HEK293T (cell line): Measurements from ENCODE around the gene RBM44.
"Not testable (repeated sequence)": the region's sequence is repeated elsewhere in the genome, so short reads cannot be mapped to it uniquely, and the experiment has no call there.

Source experiments
- CTCF ChIA-PET: fragments of 350-600 bp; formaldehyde crosslinking; extraction: SDS; loops from one replicate; lab custom pipeline; 2021; ENCODE audit warnings: antibody characterized with exemption, inconsistent platforms; lab: Yijun Ruan, JAX
- POLR2A ChIA-PET: fragments of 350-600 bp; formaldehyde crosslinking; extraction: SDS; loops from one replicate; lab custom pipeline; 2020; ENCODE audit warnings: antibody characterized with exemption, inconsistent platforms; lab: Yijun Ruan, JAX
- DNase-seq: peaks from one replicate; pipeline ENCODE4 v3.0.0; 2012; ENCODE audit warnings: mixed read lengths; ENCODE audit errors: extremely low spot score
- ARNT ChIP-seq: fragments of 450-650 bp; IDR thresholded peaks from 2 replicates; pipeline ENCODE4 v1.6.1; 2017; ENCODE audit warnings: mild to moderate bottlenecking
- BHLHE40 ChIP-seq: fragments of 450-650 bp; IDR thresholded peaks from 2 replicates; pipeline ENCODE4 v1.6.1; 2016; ENCODE audit warnings: mild to moderate bottlenecking, moderate library complexity, borderline replicate concordance
- CTBP1 ChIP-seq: fragments of 450-650 bp; IDR thresholded peaks from 2 replicates; pipeline ENCODE4 v1.6.1; 2016; ENCODE audit warnings: borderline replicate concordance
- ELF4 ChIP-seq: fragments of 450-650 bp; IDR thresholded peaks from 2 replicates; pipeline ENCODE4 v1.6.1; 2017; ENCODE audit warnings: antibody characterized with exemption
- FOXA1 ChIP-seq: fragments of 450-650 bp; IDR thresholded peaks from 2 replicates; pipeline ENCODE4 v1.6.1; 2016; ENCODE audit warnings: mild to moderate bottlenecking
- FOXK2 ChIP-seq: fragments of 450-650 bp; IDR thresholded peaks from 2 replicates; pipeline ENCODE4 v1.6.1; 2016; ENCODE audit warnings: mild to moderate bottlenecking
- FOXM1 ChIP-seq: fragments of 450-650 bp; IDR thresholded peaks from 2 replicates; pipeline ENCODE4 v1.6.1; 2017; ENCODE audit warnings: mild to moderate bottlenecking, borderline replicate concordance
- HDGF ChIP-seq: fragments of 450-650 bp; IDR thresholded peaks from 2 replicates; pipeline ENCODE4 v1.6.1; 2017; ENCODE audit warnings: antibody characterized with exemption, borderline replicate concordance
- L3MBTL2 ChIP-seq: fragments of 450-650 bp; conservative IDR thresholded peaks from 2 replicates; pipeline ENCODE4 v1.6.1; 2016; ENCODE audit warnings: mild to moderate bottlenecking
- LEF1 ChIP-seq: fragments of 450-650 bp; IDR thresholded peaks from 2 replicates; pipeline ENCODE4 v1.6.1; 2017; ENCODE audit warnings: mild to moderate bottlenecking, borderline replicate concordance
- NFRKB ChIP-seq: fragments of 450-650 bp; IDR thresholded peaks from 2 replicates; pipeline ENCODE4 v1.6.1; 2016; ENCODE audit warnings: mild to moderate bottlenecking, moderate library complexity
- SP1 ChIP-seq: fragments of 450-650 bp; IDR thresholded peaks from 2 replicates; pipeline ENCODE4 v1.6.1; 2017
- SUZ12 ChIP-seq: fragments of 450-650 bp; IDR thresholded peaks from 2 replicates; pipeline ENCODE4 v1.6.1; 2016; ENCODE audit warnings: mild to moderate bottlenecking
- TARDBP ChIP-seq: fragments of 450-650 bp; IDR thresholded peaks from 2 replicates; pipeline ENCODE4 v1.6.1; 2016
- ZNF384 ChIP-seq: fragments of 450-650 bp; IDR thresholded peaks from 2 replicates; pipeline ENCODE4 v1.6.1; 2016
- TF ChIP-seq, protein P1 (sequence below): fragments of 450-650 bp; IDR thresholded peaks from 2 replicates; pipeline ENCODE4 v1.6.1; 2016

Gene RBM44

DNA sequence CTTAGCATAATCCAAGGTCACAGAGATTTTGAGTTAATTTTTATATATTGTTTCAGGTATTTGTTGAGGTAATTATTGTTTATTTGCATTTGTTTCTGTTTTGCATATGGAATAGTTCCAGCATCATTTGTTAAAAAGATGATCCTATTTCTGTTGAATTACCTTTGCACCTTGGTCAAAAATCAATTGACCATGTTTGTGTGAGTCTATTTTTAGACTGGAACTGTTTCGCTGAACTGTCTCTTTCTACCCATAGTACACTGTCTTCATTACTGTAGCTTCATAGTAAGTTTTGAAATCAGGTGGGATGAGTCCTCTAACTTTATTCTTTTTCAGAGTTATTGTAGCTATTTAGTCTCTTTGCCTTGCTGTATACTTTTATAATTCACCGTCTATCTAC lies 31.9 kb downstream of the RBM44 start:
- ChIA-PET POLR2A (no interaction called here), CTCF (no interaction called here)
- no peak for DNase-seq
- TF ChIP-seq CTBP1 (no peak), SP1 (no peak), FOXA1 (no peak), HDGF (no peak), L3MBTL2 (no peak), FOXM1 (no peak), TARDBP (no peak), LEF1 (no peak), ZNF384 (no peak), NFRKB (no peak)

DNA sequence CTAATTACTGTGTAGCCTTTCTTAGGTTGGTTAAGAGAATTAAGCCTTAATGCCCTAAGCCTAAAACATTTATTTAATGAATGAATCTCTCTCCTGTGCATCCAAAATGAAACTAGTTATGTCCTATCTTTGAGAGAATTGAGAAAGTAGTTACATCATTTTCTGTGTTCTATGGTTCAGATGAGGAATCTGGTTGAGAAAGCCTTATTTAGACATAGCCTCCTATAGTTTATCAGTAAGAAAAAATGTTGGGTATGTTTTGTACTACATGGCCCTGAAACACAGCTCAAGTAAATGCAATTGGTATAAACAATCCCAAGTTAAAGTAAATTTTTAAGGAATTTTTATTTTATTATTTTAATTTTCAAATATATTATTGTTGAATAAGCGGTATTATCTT lies 35.0 kb downstream of the RBM44 start:
- TF ChIP-seq BHLHE40 (no peak), L3MBTL2 (no peak), TARDBP (no peak), SUZ12 (no peak), HDGF (no peak), LEF1 (no peak), CTBP1 (no peak), NFRKB (no peak), ZNF384 (no peak), FOXA1 (no peak), FOXK2 (no peak), ARNT (no peak), SP1 (no peak), ELF4 (no peak), FOXM1 (no peak)
- TF ChIP-seq, protein P1, sequence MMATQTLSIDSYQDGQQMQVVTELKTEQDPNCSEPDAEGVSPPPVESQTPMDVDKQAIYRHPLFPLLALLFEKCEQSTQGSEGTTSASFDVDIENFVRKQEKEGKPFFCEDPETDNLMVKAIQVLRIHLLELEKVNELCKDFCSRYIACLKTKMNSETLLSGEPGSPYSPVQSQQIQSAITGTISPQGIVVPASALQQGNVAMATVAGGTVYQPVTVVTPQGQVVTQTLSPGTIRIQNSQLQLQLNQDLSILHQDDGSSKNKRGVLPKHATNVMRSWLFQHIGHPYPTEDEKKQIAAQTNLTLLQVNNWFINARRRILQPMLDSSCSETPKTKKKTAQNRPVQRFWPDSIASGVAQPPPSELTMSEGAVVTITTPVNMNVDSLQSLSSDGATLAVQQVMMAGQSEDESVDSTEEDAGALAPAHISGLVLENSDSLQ, result no peak
- no peak for DNase-seq
- CTCF ChIA-PET, result no interaction called here
- POLR2A ChIA-PET, result no interaction called here

DNA sequence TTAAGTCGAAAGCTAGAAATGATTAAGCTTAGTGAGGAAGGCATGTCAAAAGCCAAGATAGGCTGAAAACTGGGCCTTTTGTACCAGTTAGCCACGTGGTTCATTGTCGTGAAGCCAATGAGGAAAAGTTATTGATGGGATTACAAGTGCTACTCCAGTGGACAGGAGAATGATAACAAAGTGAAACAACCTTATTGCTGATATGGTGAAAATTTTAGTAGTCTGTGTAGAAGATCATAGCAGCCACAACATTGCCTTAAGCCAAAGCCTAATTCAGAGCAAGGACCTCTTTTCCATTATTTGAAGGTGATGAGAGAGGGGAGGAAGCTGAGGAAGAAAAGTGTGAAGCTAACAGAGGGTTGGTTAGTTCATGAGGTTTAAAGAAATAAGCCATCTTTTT lies 36.8 kb downstream of the RBM44 start:
- CTCF ChIA-PET, result no interaction called here
- no peak for TF ChIP-seq TARDBP
- no peak for TF ChIP-seq FOXA1
- TF ChIP-seq L3MBTL2, result no peak
- TF ChIP-seq ZNF384, result no peak
- no peak for TF ChIP-seq FOXM1
- TF ChIP-seq ARNT, result no peak
- no peak for TF ChIP-seq FOXK2
- no peak for DNase-seq
- POLR2A ChIA-PET, result no interaction called here

DNA sequence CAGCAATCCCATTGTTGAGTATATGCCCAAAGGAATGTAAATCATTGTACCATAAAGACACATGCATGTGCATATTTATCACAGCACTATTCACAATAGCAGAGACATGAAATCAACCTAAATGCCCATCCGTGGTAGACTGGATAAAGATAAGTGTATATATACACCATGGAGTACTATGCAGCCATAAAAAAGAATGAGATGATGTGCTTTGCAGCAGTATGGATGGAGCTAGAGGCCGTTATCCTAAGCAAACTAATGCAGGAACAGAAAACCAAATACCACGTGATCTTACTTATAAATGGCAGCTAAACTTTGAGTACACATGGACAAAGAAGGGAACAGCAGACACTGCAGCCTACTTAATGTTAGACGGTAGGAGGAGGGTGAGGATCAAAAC lies 42.5 kb downstream of the RBM44 start:
- CTCF ChIA-PET, result no interaction called here
- no peak for DNase-seq
- TF ChIP-seq ARNT, result no peak
- no peak for TF ChIP-seq FOXK2
- no peak for TF ChIP-seq LEF1
- no peak for TF ChIP-seq ZNF384
- no peak for TF ChIP-seq CTBP1
- TF ChIP-seq ELF4, result no peak
- no peak for TF ChIP-seq L3MBTL2
- TF ChIP-seq, protein P1, result no peak
- TF ChIP-seq FOXM1, result no peak
- no peak for TF ChIP-seq SUZ12
- no peak for TF ChIP-seq BHLHE40
- TF ChIP-seq TARDBP, result no peak
- no peak for TF ChIP-seq SP1
- TF ChIP-seq NFRKB, result no peak
- no peak for TF ChIP-seq HDGF
- TF ChIP-seq FOXA1, result no peak
- POLR2A ChIA-PET, result no interaction called here

DNA sequence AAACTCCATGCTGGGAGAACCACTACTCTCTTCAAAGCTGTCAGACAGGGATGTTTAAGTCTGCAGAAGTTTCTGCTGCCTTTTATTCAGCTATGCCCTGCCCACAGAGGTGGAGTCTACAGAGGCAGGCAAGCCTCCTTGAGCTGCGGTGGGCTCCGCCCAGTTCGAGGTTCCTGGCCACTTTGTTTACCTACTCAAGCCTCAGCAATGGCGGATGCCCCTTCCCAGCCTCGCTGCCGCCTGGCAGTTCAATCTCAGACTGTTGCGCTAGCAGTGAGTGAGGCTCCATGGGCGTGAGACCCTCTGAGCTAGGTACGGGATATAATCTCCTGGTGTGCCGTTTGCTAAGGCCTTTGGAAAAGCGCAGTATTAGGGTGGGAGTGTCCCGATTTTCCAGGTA lies 50.4 kb downstream of the RBM44 start:
- DNase-seq, CTCF ChIA-PET, POLR2A ChIA-PET: not testable (repeated sequence)

DNA sequence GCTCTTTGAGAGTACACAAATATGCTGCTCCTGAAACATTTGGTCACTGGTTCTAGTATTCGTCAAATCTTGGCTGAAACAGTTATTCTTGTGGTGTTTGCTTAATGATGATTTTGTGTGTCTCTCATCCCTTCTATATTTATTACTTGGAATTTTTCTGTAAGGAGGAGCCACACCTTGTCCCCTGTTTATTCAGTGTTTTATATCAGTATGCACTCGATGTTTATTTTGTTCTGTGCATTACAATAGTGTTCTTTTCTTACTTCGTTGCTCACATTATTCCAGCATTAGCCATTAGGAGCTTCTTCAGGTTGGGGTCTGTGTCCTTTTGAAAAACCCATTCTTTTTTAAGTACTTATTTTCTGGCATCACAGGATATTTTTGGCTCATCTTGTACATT lies 55.7 kb downstream of the RBM44 start:
- TF ChIP-seq FOXM1 (no peak), SP1 (no peak), FOXA1 (no peak), CTBP1 (no peak)
- TF ChIP-seq, protein P1, result no peak
- POLR2A ChIA-PET, result no interaction called here
- CTCF ChIA-PET, result no interaction called here
- no peak for DNase-seq

DNA sequence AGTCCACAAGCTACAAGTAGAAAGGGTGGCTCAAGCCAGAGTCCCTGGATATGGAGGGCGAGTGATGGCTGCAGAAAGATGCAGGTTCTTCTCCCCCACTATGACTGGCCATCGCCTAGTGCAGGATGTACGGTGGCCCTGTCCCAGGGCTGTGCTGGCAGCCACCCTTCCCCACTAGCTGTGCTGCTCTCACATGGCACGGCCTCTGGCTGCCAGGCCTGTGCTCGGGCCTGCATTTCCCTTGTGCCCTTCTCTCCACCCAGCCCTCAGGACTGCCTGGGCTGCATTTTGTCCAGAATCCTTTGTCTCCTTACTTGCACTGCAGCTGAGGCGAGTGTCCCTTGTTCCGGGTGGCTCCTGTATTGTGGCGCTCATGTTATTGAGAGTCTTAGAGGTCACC lies 59.2 kb downstream of the RBM44 start:
- POLR2A ChIA-PET, result interaction anchor here (1.0 to 1.1 kb wide), 2 partner anchors 203 to 302 kb away, joined by 3 to 5 read pairs; partner anchors contain the start of gene SCLY
- TF ChIP-seq ZNF384 (no peak), FOXM1 (no peak)
- DNase-seq, result no peak
- CTCF ChIA-PET, result interaction anchor here (0.6 to 0.8 kb wide), 2 partner anchors 40 to 251 kb away, joined by 3 read pairs; no protein-coding TSS in a partner anchor
